Large intestine (tissue), 3 donors: ENCODE measurements around the gene U2AF2. TPM values are rescaled to one million over a fixed set of nuclear protein-coding genes. Genes with fewer than 3 reads are reported as not detected.

Experiments
- DNase-seq, 2 donors: peaks; one replicate each; pipeline versions ENCODE4 v3.0.0 to v3.0.0-alpha.2; 2013
- H3K27ac ChIP-seq: one replicate; pipeline ENCODE4 v1.5.1; 2013; ENCODE audit warnings: low read length
- H3K27me3 ChIP-seq: 2 replicates; pipeline ENCODE4 v1.6.1; 2013; ENCODE audit warnings: low read length; ENCODE audit not compliant: control insufficient read depth, insufficient read depth
- H3K36me3 ChIP-seq: 2 replicates; pipeline ENCODE4 v1.6.1; 2013; ENCODE audit warnings: low read length; ENCODE audit not compliant: control insufficient read depth, insufficient read depth
- H3K4me1 ChIP-seq: one replicate; pipeline ENCODE4 v1.6.1; 2013; ENCODE audit warnings: low read length; ENCODE audit not compliant: control insufficient read depth, insufficient read depth
- H3K4me3 ChIP-seq: one replicate; pipeline ENCODE4 v1.5.1; 2013; ENCODE audit warnings: low read length
- H3K9me3 ChIP-seq: one replicate; pipeline ENCODE4 v1.6.1; 2013; ENCODE audit warnings: mild to moderate bottlenecking, low read depth, low read length, moderate library complexity; ENCODE audit not compliant: control insufficient read depth
- WGBS: methylation state at CpG from one replicate; pipeline ENCODE4 v1.1.5; 2013; ENCODE audit warnings: low lambda C conversion rate; ENCODE audit not compliant: insufficient coverage; 5-methylcytosine and 5-hydroxymethylcytosine counted together
- polyA plus RNA-seq: library from polyadenylated mRNA; unstranded; fragments of 120-200 nt; gene quantifications from one replicate; pipeline ENCODE4 v1.2.1, GENCODE V29; 2013

U2AF2 gene
- polyA plus RNA-seq, 1 donor, result 167 TPM

DNA sequence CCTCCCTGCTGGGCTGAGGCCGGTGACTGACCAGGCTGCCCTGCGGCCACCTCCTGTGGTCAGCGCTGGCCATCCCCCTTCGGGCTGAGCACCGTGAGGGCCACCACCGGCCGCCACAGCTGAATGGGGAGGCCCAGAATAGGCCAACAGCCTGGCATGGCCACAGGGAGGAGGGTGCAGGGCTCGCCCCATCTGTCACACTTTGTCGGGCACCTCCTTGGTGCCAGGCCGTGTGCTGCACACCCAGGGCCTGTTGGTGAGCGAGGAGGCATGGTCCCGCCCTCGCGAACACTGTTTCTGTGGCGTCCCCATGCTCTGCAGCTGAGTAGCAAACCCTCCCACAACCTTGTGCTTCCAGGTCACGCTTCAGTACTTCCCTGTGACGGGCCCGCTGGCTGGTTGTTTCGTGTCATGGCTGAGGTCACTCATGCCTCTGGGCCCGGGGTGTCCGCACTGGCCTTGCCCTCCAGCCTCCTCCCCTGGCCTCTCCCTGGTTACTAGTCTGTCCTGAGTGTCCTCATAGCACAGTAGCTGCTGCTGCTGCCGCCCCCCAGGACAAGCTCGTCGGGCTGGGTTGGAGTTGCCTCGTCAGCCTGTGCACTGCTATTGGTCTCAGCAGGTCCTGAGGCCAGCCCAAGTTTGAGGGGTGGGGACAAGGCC lies 35.4 kb downstream of the U2AF2 start:
- H3K27ac ChIP-seq, result no peak overlapping the region
- no peaks in the 10 kb centered on the region for H3K27me3 ChIP-seq
- H3K4me1 ChIP-seq, result peaks cover 52% of the 10 kb centered on the region
- DNase-seq, result no peak
- no peak overlapping the region for H3K4me3 ChIP-seq
- no CpG with 5 or more reads among the region's 25 CpGs for WGBS
- peaks cover 4% of the 10 kb centered on the region for H3K9me3 ChIP-seq
- H3K36me3 ChIP-seq, result peaks cover 79% of the 10 kb centered on the region

DNA sequence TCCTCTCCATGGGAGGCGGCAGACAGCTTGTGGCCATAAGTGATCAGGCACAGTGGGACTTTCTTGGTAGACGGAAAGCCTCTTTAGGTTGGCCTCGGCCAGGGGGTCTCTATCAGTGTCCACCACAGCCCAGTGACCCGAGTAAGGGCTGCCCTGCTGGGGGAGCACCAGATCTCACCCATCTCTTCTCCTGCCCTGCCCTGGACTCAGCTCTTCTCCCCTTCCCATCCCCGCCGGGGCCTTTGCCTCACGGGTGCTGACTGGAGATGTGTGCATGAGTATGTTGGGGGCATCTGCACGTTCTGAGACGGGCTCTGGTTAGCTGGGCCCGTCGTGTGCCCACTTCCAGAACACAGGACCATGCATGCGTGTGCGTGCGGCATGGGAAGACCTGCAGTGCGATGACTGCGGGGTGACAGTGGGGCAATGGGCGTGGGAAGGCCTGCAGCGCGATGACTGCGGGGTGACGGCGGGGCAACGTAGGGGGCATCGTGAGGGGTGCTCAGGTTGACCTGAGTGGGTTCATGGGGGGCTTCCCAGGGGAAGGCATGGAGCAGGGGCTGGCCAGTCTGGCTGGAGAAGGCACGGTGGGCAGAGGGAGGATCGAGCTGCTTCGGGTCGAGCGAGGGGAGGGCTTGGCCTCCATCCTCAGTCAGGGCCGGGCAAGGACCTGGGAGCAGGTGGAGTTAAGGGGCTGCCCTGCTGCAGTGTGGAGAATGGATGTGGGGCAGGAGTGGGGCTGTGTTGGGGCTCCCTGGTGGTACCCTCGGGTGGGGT lies 36.1 kb downstream of the U2AF2 start:
- DNase-seq, result no peak
- Histone ChIP-seq H3K27ac (no peak overlapping the region), H3K9me3 (peaks cover 4% of the 10 kb centered on the region), H3K27me3 (no peaks in the 10 kb centered on the region), H3K4me1 (peaks cover 45% of the 10 kb centered on the region), H3K36me3 (peaks cover 79% of the 10 kb centered on the region), H3K4me3 (no peak overlapping the region)
- 100% methylated on average over 1 of the region's 31 CpGs for WGBS

DNA sequence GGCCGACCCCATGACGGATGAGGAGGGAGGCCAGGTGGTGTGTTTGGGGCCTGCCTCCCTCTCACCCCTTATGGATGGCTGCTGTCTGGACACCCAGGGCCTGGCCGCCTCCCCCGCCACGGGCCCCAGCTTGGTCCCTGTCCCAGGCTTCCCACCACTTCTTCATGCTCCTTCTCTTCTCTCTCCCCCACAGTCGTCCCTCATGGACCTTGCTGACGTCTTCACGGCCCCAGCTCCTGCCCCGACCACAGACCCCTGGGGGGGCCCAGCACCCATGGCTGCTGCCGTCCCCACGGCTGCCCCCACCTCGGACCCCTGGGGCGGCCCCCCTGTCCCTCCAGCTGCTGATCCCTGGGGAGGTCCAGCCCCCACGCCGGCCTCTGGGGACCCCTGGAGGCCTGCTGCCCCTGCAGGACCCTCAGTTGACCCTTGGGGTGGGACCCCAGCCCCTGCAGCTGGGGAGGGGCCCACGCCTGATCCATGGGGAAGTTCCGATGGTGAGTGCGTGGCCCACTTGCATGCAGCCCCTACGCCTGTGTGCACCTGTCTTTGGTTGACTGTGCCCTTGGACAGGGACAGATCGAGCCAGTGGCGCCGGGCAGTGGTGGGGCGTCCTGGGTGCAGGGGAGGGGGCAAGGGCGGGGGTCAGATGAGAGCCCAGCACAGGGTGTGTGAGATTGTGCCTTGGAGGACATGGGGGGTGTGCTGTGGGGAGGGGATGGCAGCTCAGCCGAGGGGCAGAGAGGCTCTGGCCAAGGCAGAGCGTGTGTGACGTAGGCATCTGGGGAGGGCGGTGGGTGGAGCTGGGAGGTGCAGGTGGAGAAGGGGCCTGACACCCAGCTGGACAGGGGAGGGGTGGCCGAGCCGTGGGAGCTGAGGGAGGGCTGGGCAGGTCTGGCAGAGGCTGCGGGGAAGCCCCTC lies 37.0 kb downstream of the U2AF2 start:
- no peak for DNase-seq

DNA sequence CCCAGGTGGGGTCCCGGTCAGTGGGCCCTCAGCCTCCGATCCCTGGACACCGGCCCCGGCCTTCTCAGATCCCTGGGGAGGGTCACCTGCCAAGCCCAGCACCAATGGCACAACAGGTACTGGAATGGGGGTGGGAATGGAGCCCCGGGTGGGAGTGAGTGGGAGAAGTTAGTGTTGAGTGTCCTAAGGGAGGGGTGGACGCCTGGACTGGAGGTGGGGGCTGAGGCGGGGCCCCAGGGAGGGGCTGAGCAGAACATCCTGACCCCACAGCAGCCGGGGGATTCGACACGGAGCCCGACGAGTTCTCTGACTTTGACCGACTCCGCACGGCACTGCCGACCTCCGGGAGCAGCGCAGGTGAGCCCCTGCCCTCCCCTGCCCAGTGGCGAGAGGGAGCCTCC lies 37.8 kb downstream of the U2AF2 start:
- no CpG with 5 or more reads among the region's 19 CpGs for WGBS
- no peak overlapping the region for H3K27ac ChIP-seq
- peaks cover 28% of the 10 kb centered on the region for H3K4me1 ChIP-seq
- no peak overlapping the region for H3K4me3 ChIP-seq
- H3K27me3 ChIP-seq, result no peaks in the 10 kb centered on the region
- H3K9me3 ChIP-seq, result peaks cover 4% of the 10 kb centered on the region
- peaks cover 88% of the 10 kb centered on the region for H3K36me3 ChIP-seq
- DNase-seq, result no peak

More for the DNA sequence above, 37.0 kb downstream of the U2AF2 start:
- Histone ChIP-seq H3K27me3 (no peaks in the 10 kb centered on the region), H3K4me3 (no peak overlapping the region), H3K36me3 (peaks cover 80% of the 10 kb centered on the region), H3K9me3 (peaks cover 4% of the 10 kb centered on the region), H3K4me1 (peaks cover 36% of the 10 kb centered on the region), H3K27ac (no peak overlapping the region)
- whole genome bisulfite sequencing, result no CpG with 5 or more reads among the region's 31 CpGs

DNA sequence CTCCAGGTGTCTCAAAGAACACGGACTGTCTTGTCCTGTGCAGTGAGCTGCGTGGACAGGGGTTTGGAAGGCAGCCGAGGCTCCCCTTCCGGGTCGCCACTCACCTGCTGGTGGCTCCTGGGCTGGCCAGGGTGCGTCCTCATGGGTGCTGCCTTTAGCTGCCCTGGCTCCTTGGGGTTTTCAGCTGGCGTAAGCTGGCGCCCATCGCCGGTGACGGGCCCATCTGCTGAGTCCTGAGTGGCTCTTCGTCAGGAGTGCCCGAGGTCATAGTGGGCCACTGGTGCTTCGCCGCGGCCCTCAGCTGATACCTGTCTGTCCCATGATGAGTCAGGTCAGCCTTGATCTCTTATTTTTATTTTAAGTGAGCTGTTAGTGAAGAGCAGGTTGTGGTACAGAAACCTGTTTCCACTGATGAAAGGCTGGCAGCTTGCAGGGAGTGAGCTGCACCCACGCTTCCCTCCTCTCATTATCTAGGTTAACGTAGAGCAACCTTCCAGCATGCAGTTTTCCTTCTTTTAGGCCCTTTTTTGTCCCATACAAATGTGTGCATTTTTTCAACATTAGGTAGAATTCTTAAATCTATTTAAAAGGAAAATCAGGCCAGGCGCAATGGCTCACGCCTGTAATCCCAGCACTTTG lies 38.6 kb downstream of the U2AF2 start:
- peaks cover 4% of the 10 kb centered on the region for H3K9me3 ChIP-seq
- 100% methylated on average over 1 of the region's 20 CpGs for WGBS
- H3K27me3 ChIP-seq, result no peaks in the 10 kb centered on the region
- no peak overlapping the region for H3K4me3 ChIP-seq
- H3K27ac ChIP-seq, result no peak overlapping the region
- no peak for DNase-seq
- H3K36me3 ChIP-seq, result peaks cover 93% of the 10 kb centered on the region
- H3K4me1 ChIP-seq, result peaks cover 21% of the 10 kb centered on the region

DNA sequence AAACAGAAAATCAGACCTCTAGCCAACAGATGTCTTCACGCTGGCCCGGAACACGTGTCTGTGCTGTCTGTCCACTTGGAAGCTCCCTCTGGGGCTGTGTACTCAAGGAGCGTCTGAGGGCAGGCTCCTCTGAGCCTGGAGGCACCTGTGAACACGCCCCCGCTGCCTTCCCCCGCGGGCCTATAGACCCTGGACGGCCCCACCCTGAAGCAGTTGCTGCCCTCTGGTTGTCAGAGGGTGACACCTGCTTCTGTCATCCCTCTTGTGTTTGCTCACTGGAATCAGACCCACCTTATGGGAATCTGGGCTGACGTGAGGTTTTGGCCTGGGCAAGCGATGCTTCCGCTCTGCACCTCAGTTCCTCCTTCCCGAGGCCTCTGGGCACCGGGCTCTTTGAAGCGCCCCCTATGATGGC lies 39.4 kb downstream of the U2AF2 start:
- no peak overlapping the region for H3K4me3 ChIP-seq
- H3K27ac ChIP-seq, result no peak overlapping the region
- H3K27me3 ChIP-seq, result no peaks in the 10 kb centered on the region
- peak; percentile 48 to 76 for DNase-seq
- H3K36me3 ChIP-seq, result peaks cover 92% of the 10 kb centered on the region
- WGBS, result no CpG with 5 or more reads among the region's 15 CpGs
- H3K4me1 ChIP-seq, result peaks cover 16% of the 10 kb centered on the region
- H3K9me3 ChIP-seq, result peaks cover 4% of the 10 kb centered on the region

DNA sequence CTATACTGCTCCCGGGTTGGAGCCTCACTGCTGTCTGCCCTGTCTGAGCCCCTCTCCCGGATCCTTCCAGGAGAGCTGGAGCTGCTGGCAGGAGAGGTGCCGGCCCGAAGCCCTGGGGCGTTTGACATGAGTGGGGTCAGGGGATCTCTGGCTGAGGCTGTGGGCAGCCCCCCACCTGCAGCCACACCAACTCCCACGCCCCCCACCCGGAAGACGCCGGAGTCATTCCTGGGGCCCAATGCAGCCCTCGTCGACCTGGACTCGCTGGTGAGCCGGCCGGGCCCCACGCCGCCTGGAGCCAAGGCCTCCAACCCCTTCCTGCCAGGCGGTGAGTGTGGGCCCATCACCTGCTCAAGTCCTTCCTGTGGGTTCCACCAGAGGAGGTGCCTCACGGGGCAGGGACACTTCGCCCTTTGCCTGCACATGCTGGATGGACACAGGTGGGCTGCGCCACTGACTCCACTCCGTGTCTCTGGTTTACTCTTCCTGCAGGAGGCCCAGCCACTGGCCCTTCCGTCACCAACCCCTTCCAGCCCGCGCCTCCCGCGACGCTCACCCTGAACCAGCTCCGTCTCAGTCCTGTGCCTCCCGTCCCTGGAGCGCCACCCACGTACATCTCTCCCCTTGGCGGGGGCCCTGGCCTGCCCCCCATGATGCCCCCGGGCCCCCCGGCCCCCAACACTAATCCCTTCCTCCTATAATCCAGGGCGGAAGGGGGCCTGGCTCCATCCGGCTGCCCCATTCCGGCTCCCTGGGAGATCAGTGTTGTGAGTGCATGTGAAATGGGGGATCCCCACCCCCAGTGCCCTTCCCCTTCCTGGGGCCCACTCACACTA lies 40.0 kb downstream of the U2AF2 start:
- no peak overlapping the region for H3K27ac ChIP-seq
- H3K4me3 ChIP-seq, result no peak overlapping the region
- H3K36me3 ChIP-seq, result peaks cover 89% of the 10 kb centered on the region
- WGBS, result no CpG with 5 or more reads among the region's 37 CpGs
- no peaks in the 10 kb centered on the region for H3K27me3 ChIP-seq
- peaks cover 4% of the 10 kb centered on the region for H3K9me3 ChIP-seq
- no peak for DNase-seq
- peaks cover 10% of the 10 kb centered on the region for H3K4me1 ChIP-seq

DNA sequence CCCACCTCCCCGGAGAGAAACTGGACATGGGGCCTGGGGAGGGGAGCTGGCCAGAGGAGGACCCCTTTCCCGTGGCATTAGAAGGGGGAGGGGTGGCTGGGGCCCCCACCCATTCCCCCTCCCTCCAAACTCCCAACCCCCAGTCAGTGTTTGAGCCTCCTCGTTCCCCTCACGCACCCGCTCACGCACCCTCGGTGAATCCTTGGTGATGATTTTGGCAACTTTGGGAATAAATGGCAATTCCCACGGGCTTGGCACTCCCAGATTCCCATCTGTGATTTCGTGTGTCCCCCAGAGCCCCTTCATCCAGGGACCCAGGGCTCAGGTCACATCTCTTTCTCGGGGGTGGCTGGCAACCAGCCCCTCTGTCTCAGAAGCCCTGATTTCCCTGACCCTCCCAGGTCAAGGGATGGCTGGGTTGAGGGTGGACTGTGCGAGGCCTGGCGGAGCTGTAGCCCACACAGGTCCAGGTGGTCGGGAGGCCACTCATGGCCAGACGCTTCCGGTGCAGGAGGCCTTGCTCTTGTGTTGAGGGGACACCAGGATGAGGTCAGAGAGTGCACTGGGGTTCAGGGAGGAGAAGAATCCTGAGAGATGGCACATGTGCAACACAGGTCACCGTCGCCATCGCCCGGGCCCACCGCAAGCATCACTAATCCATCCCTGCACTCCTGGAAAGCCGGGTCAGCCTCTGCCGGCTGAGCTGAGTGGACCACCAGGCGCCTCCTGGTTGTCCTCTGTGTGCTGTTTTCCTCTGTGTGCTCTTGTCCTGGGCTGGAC lies 40.9 kb downstream of the U2AF2 start:
- no peak for DNase-seq
- Histone ChIP-seq H3K4me1 (peaks cover 4% of the 10 kb centered on the region), H3K4me3 (no peak overlapping the region), H3K27me3 (no peaks in the 10 kb centered on the region), H3K9me3 (peaks cover 4% of the 10 kb centered on the region), H3K27ac (no peak overlapping the region), H3K36me3 (peaks cover 88% of the 10 kb centered on the region)
- WGBS, result no CpG with 5 or more reads among the region's 23 CpGs
